ENCODE data around the gene SYTL3.

DNA sequence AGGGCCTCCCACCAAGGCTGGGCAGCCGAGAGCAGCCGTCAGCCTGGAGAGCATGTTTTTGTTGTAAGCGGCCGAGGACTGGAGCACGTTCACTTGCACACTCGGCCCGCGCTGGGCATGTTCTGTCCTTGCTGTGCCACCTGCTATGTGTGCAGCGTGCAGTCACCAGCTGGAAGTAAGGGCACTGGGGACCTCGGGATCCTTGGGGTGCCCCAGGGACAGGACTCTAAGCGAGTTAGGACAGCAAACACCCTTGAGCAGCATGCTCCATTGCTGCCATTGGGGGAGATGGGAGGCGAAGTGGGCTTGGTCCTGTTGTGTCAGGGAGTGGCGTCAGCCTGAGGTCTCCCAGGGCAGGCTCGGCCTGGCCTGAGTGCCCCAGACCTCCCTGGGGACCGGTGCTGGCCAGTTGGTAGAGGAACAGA, 24.0 kb upstream of the SYTL3 start:
- TF ChIP-seq, protein P1, sequence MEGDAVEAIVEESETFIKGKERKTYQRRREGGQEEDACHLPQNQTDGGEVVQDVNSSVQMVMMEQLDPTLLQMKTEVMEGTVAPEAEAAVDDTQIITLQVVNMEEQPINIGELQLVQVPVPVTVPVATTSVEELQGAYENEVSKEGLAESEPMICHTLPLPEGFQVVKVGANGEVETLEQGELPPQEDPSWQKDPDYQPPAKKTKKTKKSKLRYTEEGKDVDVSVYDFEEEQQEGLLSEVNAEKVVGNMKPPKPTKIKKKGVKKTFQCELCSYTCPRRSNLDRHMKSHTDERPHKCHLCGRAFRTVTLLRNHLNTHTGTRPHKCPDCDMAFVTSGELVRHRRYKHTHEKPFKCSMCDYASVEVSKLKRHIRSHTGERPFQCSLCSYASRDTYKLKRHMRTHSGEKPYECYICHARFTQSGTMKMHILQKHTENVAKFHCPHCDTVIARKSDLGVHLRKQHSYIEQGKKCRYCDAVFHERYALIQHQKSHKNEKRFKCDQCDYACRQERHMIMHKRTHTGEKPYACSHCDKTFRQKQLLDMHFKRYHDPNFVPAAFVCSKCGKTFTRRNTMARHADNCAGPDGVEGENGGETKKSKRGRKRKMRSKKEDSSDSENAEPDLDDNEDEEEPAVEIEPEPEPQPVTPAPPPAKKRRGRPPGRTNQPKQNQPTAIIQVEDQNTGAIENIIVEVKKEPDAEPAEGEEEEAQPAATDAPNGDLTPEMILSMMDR (IDR thresholded peaks at IDR 0.05) = no peak
- TF ChIP-seq POLR2A (IDR thresholded peaks at IDR 0.05) = no peak
